Erythroblast (primary cell): ENCODE results near the gene RIPK1.
A peak's percentile ranks its signal among the peaks of the same experiment; 100 is the strongest.

Experiments used
- GATA1 ChIP-seq: IDR thresholded peaks from 2 replicates; pipeline ENCODE4 v1.6.1; 2011; ENCODE audit warnings: low read depth, mild to moderate bottlenecking, control low read depth, low read length, moderate library complexity
- POLR2A ChIP-seq: IDR thresholded peaks from 2 replicates; pipeline ENCODE4 v1.6.1; 2011; ENCODE audit warnings: mild to moderate bottlenecking, low read length

GRCh38 chr6:3157131-3157933, 89.0 kb downstream of the RIPK1 start, which contains the start of gene TUBB2A:
- TF ChIP-seq POLR2A (peak; percentile 88), GATA1 (no peak)
